ENCODE results near the gene CRB2.

- TF ChIP-seq MYC (IDR thresholded peaks at IDR 0.05; ENCODE audit: low read depth, low read length) (no peak), CTCF (IDR thresholded peaks at IDR 0.05; ENCODE audit: low read depth, low read length) (no peak)
These were observed 13.8 kb upstream of the CRB2 start for GRCh38 chr9:123342247-123342646.
